ENCODE data around the gene SPATA20.

Gene SPATA20

GRCh38 chr17:50589095-50589705 lies 42.2 kb downstream of the SPATA20 start:
- TF ChIP-seq ZNF274 (IDR thresholded peaks at IDR 0.05; ENCODE audit: low read depth, low read length) = no peak
- H3K4me3 ChIP-seq (ENCODE audit: low read length) = no peak overlapping the region

- no peak overlapping the region for H3K4me3 ChIP-seq (ENCODE audit: low read length)
- no peak for TF ChIP-seq ZNF274 (IDR thresholded peaks at IDR 0.05; ENCODE audit: low read depth, low read length)
Measured at GRCh38 chr17:50590946-50591737, 44.2 kb downstream of the SPATA20 start.

GRCh38 chr17:50593321-50593720 lies 46.3 kb downstream of the SPATA20 start:
- no peak overlapping the region for H3K4me3 ChIP-seq (ENCODE audit: low read length)
- no peak for TF ChIP-seq ZNF274 (IDR thresholded peaks at IDR 0.05; ENCODE audit: low read depth, low read length)

GRCh38 chr17:50594128-50594823 lies 47.3 kb downstream of the SPATA20 start:
- no peak for TF ChIP-seq ZNF274 (IDR thresholded peaks at IDR 0.05; ENCODE audit: low read depth, low read length)
- no peak overlapping the region for H3K4me3 ChIP-seq (ENCODE audit: low read length)

- no peak overlapping the region for H3K4me3 ChIP-seq (ENCODE audit: low read length)
- TF ChIP-seq ZNF274 (IDR thresholded peaks at IDR 0.05; ENCODE audit: low read depth, low read length) = no peak
Measured at GRCh38 chr17:50594892-50595291, 47.9 kb downstream of the SPATA20 start.

- no peak for TF ChIP-seq ZNF274 (IDR thresholded peaks at IDR 0.05; ENCODE audit: low read depth, low read length)
- no peak overlapping the region for H3K4me3 ChIP-seq (ENCODE audit: low read length)
Measured at GRCh38 chr17:50596191-50597037, 49.4 kb downstream of the SPATA20 start.

- no peak for TF ChIP-seq ZNF274 (IDR thresholded peaks at IDR 0.05; ENCODE audit: low read depth, low read length)
- H3K4me3 ChIP-seq (ENCODE audit: low read length) = no peak overlapping the region
Measured at GRCh38 chr17:50598487-50598886, 51.5 kb downstream of the SPATA20 start.

- H3K4me3 ChIP-seq (ENCODE audit: low read length) = no peak overlapping the region
- no peak for TF ChIP-seq ZNF274 (IDR thresholded peaks at IDR 0.05; ENCODE audit: low read depth, low read length)
Measured at GRCh38 chr17:50599606-50600005, 52.6 kb downstream of the SPATA20 start.

GRCh38 chr17:50601823-50602375 lies 54.9 kb downstream of the SPATA20 start:
- H3K4me3 ChIP-seq (ENCODE audit: low read length) = no peak overlapping the region
- no peak for TF ChIP-seq ZNF274 (IDR thresholded peaks at IDR 0.05; ENCODE audit: low read depth, low read length)

GRCh38 chr17:50602836-50603235 lies 55.9 kb downstream of the SPATA20 start:
- no peak overlapping the region for H3K4me3 ChIP-seq (ENCODE audit: low read length)
- TF ChIP-seq ZNF274 (IDR thresholded peaks at IDR 0.05; ENCODE audit: low read depth, low read length) = no peak

GRCh38 chr17:50603340-50603739 lies 56.4 kb downstream of the SPATA20 start:
- TF ChIP-seq ZNF274 (IDR thresholded peaks at IDR 0.05; ENCODE audit: low read depth, low read length) = no peak
- no peak overlapping the region for H3K4me3 ChIP-seq (ENCODE audit: low read length)

GRCh38 chr17:50604513-50604912 lies 57.5 kb downstream of the SPATA20 start:
- TF ChIP-seq ZNF274 (IDR thresholded peaks at IDR 0.05; ENCODE audit: low read depth, low read length) = no peak
- H3K4me3 ChIP-seq (ENCODE audit: low read length) = no peak overlapping the region

GRCh38 chr17:50605429-50605828 lies 58.5 kb downstream of the SPATA20 start:
- H3K4me3 ChIP-seq (ENCODE audit: low read length) = no peak overlapping the region
- no peak for TF ChIP-seq ZNF274 (IDR thresholded peaks at IDR 0.05; ENCODE audit: low read depth, low read length)

Data from GM08714 (cell line).